Non-pigmented ciliary epithelial cell (primary cell): ENCODE results near the gene DENND4C.
"Not testable (repeated sequence)": the region's sequence is repeated elsewhere in the genome, so short reads cannot be mapped to it uniquely, and the experiment has no call there.

Source experiments
- DNase-seq: peaks from one replicate; pipeline ENCODE4 v3.0.0-alpha.2; 2010; ENCODE audit warnings: low read depth

Gene DENND4C

DNA sequence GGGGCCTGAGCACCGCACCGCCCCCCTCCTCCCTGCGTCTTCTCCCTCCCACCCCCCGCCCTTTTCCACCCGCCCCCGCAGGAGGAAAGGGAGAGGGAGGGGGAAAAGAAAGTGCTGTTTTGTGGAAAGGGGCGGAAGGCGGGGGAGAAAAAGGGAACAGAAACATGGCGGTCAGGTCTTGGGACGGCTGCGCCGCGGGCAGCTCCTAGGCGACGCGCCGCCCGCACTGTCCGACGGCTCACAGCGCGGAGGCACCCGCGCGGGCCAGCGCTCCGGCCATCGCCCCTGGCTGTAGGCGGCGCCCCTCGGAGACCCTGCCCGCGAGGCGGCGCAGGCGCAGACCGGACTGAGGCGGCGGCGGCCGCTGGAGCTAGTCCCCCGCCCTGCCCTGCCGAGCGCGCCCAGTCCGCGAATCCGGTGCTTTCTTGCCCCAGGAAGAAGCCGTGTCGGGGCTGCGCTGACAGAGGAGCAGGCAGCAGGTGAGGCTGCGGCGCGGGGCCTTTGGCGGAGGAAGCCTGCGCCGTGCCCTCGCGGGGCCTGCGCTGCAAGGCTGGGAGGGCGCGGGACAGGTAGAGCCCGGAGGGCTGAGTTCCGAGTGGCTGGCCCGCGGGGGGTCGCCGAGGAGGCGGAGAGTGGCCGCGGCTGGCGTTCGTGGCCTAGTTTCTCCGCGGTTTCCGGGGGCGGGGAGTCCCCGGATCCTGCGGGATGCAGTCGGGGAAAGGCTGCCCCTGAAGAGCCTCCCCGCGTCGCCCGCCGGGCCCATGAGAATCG, at the start of gene DENND4C:
Gene DENND4C (plus strand): TSS at position 339 of the 771 bp plus-strand sequence. CDS start 45,482 bp downstream, outside the sequence.
- peak; percentile 35 for DNase-seq

DNA sequence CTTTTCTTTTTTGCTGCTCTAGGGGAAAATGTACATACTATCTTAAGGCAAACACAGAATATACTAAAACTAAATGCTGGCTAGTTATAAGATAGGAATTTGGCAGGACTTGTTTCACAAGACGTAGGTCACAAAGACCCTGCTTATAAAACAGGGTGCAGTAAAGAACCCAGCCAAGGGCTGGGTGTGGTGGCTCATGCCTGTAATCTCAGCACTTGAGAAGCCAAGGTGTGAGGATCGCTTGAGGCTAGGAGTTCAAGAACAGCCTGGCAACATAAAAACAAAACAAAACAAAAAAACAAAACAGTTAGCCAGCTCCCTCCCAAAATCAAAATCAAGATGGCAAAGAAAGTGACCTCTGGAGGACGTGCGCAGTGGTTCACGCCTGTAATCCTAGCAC, 49.5 kb upstream of the DENND4C start:
- no peak for DNase-seq

DNA sequence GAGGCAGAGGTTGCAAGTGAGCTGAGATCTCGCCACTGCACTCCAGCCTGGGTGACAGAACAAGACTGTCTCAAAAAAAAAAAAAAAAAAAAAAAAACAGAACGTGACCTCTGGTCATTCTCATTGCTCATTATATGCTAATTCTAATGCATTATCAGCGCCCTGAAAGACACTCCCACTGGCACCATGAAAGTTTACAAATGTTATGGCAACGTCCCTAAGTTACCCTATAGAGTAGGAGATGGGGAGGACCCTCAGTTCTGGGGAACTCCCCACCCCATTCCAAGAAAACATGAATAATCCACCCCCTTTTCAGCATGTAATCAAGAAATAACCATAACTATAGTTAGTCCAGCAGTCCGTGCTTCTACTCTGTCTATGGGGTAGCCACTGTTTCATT, 48.9 kb upstream of the DENND4C start:
- DNase-seq = no peak

DNA sequence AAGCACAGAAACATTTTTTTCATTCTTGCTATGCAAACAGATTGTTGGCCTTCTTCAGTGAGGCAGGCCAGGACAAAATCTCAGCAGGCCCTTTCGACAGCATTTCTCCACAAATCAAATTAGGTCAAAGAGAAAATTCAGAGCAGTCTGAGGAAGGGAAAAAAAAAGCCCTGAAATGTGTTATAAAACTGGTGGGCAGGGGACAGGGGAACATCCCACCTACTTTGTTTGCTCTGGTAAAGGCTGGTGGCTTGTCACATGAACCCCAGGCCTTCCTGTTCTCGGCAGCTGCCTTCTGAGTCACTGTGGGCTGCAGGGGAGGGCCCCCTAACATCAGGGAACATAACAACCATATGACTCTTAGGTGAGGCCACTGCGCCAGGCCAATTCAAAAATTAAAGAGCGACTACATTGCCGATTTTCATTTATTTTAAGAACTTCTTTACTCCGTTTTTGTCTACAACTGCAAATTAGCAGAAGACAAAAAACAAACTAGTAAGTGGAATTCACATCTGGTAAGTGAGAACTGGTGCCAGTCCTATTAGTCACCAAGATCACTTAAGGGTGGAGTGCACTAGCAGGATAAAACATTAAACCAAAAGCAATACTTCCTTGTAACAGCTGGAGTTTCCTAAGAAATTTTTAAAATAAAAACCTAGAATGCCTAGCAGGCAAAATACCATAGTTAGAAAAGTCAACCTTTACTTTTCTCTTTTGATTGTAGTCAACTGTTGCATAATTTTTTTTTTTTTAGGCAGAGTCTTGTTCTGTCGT, 46.2 kb upstream of the DENND4C start:
- peak; percentile 55 for DNase-seq

DNA sequence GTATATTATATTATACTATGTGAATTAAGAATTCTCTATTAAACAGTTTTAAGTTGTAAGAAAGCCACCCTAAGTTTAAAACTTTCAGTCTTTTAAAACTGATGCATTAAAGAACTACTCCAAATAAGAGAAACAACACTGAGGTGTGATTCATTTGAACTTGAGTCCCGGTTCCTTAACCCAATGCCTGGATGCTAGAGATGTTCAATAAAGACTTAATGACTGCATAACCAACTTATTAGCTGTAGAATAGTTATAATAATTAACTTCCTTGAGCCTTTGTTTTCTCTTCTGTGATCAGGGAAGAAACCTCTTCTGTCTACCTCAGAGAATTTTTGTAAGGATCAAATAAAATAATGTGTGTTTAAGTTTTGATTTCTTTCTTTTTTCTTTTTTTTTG, 45.3 kb upstream of the DENND4C start:
- no peak for DNase-seq

DNA sequence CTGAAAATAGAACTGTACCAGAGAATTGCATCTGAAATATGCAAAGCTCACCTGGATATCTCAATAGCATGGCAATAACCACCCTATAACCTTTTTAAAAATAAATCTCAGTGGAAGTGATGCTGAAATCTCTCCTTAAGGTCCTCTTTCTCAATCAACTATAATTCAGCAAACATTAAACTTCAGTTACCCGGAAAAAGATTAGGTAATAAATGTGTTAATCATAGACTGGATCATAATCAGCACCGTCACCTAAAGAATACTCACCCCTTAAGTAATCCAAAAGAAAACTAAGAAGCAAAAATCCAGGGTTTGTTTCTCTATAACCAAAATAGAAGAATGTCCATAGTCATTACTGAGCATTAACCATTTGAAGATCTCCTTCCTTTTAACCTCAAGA, 44.3 kb upstream of the DENND4C start:
- DNase-seq = no peak

DNA sequence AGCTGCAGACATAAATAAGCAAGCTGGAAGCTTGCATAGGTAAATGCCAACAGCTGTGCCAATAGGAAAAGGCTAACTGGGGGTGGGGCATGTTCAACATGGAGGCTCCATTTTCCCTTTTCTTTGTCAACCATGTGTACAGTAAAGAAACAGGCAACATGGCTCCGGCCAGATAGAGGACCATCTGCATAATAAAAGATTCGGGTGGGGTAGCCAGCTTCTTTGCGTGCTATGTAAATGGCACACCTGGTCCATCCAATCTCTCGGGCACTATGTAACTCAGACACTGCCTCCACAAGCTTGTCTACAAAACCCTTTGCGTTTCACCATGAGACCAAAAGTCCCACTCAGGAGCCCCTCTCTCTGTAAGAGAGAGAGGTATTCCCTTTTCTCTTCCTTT, 41.7 kb upstream of the DENND4C start:
- no peak for DNase-seq

DNA sequence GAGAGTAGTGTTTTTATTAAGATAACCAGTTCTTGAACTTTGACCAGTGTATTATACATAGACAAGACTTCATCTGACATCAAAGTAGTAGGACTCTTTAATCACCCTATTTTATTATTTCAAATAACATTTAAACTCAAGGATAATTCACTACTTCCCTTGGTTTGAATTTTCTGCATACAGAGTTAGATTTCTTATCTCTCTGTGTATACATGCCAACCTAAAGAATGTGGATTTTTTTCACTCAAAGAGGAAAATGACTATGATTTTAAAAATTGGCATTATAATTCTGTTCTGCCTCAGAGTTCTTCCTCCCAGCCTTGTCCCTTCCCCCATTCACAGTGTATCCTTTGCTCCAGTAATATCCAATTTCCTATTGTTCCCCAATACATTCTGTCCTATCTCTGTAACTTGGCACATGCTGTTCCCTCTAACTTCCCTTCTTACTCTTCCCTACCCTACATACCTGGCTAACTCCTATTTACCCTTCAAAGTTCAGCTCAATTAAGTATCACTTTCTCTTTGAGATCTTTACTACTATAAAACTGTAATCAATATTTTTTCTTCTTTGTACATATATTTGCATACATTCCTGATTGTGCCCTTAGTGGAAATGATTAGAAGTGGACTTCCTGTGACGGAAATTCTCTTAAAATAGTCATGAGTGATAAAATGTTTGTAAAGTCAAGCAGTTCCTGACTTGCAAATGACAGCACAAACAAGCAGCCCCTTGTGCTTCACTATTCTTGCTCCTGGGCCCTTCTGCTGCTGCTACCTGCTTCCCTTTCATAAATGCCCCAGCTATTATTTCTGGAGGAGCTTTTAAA, 38.1 kb upstream of the DENND4C start:
- DNase-seq = no peak

DNA sequence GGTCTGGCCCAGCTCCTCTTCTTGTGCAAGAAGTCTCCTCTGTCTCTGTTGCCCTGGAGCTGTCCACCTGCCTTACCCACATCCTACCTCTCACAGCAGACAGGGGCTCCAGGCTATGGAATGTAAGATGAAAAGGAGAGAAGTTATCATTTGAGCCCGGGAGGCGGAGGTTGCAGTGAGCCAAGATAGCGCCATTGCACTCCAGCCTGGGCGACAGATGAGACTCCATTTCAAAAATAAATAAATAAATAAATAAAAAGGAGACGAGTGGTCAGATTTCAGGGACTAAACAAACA, 37.5 kb upstream of the DENND4C start:
- DNase-seq = no peak

DNA sequence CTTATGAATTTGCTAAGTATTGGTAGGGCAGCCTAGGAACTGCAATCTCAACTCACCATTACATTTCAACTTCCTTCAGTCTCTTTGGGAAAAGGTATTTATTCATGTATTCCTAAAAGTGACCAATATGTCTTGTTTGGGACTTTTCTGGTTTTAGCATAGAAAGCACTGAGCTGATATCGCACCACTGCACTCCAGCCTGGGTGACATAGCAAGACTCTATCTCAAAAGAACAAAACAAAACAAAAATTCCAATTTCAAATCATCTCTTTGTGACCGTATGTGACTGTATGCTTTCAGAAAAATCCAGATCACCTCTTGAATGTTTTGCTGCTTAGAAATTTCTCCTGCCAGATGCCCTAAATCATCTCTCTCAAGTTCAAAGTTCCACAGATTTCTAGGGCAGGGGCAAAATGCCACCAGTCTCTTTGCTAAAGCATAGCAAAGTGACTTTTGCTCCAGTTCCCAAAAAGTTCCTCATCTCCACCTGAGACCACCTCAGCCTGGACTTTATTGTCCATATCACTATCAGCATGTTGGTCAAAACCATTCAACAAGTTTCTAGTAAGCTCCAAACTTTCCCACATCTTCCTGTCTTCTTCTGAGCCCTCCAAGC, 37.0 kb upstream of the DENND4C start:
- not testable (repeated sequence) for DNase-seq

DNA sequence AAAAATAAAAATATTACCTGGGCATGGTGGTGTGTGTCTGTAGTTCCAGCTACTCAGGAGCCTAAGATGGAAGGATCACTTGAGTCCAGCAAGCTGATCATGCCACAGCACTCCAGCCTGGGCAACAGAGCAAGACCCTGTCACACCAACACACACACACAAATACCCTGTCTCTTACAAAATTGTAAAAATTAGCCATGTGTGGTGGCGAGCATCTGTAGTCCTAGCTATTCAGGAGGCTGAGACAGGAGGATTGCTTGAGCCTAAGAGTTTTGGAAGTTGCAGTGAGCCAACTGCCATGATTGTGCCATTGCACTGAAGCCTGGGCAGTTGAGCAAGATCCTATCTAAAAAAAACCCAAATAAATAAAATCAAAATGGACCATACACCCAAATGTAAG, 32.1 kb upstream of the DENND4C start:
- no peak for DNase-seq

DNA sequence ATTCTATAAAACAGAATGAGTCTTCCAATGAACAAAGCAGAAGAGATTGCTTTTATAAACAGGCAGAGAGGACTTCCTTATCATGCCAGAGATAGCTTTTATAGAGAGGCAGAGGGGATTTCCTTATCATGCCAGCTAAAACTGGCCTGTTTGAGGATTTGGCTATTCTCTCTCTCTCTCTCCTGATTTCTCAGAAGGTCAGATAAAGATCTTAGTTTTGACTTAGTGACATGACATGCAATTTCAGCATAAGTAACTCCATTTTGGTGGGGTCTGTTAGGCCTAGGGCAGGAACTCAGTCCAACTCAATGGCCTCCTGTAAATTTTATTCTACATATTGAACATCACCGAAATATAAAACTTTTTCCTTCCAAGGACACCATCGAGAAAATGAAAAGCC, 31.5 kb upstream of the DENND4C start:
- no peak for DNase-seq

DNA sequence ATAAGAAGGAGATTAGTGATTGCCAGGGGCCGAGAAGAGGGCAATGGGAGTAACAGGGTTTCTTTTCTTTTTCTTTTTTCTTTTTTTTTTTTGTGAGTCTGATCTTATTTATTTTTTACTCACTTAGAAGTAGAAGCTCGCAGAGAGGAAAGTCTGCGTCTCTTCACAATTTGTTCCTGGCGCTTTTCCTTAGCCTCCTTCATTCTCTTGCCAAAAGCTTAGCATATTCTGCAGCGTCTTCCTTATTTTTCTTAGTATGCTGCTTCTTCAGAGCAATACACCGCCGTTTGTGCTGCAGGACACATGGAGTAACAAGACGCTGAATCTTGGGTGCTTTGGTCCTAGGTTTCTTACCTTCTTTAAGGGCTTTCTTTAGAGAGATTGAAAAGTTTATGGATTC, 30.3 kb upstream of the DENND4C start:
- DNase-seq = no peak

DNA sequence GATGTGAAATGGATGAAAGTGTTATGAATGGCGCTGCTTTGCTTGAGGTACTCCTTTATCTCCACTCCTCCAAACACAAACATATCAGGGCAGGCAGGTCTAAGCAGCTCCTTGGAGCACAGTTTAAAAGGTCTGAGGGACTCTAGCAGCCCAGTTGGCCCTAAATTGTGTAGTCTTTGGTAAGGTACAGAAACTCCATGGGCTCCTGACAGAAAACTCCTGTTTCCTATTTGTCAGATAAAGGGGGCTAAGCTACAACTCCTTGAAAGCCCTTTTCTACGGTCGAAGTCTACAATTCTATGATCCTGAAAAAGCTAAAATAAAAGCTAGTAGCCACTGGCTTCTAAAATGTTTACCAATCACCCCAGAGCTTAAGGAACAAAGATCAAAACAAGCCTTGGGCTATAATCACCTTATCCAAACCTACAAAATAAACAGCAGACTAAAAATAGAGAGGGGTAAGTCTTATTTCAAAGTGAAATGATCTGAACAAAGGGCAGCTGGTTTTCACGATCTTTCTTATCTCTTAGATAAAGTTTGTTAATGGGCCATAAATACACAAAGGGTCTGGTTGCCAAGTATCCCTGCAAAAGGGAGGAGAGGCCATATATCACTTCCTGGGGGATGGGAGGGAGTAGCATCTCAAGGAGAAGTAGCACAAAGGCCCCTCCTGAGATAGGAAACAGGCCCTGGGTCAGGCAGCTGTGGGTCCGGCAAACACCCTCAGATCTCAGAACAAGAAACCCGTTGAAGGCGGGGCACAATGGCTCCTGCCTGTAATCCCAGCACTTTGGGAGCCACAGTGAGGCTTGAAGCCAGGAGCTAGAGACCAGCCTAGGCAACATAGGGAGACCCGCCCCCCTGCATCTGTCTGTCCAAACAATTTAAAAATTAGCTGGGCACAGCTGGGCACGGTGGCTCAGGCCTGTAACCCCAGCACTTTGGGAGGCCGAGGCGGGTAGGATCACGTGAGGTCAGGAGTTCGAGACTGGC, 28.3 kb upstream of the DENND4C start:
- no peak for DNase-seq

DNA sequence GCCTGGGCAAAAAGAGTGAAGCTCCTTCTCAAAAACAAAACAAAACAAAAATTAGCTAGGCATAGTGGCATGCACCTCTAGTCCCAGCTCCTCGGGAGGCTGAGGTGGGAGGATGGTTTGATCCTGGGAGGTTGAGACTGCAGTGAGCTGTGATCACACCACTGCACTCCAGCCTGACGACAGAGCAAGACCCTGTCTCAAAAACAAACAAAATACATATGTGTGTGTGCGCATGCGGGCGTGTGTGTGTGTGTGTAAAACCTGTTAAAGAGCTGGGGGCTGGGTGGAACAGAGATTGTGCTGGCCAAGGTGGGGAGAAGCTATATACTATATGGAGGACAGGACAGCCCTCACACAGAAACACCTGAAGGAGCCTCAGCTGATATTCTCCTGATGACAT, 27.4 kb upstream of the DENND4C start:
- DNase-seq = no peak

DNA sequence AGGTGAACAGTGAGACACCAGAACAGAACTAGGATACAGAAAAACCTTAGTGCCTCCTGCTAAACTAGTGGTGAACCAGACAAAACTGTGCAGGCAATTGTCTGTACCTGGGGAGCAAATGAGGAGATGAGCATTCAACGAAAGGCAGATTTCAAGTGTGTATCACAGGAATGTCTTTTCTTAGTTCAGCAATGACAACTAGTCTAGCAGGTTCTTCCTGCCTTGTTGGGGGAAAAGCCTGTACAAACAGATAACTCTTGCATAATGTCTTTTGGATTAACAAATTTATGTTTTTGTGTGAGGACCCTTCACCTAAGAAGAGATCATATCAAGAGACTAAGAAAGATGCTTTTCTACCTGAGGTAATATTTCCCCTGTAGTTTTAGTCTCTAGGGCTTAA, 21.8 kb upstream of the DENND4C start:
- no peak for DNase-seq

DNA sequence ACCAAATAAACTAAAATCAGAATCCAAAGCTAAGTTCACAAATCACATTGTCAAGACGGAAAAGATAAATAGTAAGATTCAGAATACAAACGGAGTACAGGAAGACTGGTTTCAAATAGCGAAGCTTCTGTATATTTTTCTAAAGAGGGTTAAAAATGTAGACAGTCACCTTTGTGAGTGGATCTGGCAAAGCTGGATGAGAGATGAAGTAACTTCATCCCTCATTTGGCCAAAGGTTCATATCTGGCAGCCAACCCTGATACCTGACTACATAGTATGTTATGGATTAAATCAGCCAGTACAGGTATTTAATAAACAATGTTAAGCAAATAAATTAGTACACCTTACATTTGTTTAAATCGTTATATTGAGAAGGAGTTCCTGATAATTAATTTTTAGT, 21.3 kb upstream of the DENND4C start:
- no peak for DNase-seq

DNA sequence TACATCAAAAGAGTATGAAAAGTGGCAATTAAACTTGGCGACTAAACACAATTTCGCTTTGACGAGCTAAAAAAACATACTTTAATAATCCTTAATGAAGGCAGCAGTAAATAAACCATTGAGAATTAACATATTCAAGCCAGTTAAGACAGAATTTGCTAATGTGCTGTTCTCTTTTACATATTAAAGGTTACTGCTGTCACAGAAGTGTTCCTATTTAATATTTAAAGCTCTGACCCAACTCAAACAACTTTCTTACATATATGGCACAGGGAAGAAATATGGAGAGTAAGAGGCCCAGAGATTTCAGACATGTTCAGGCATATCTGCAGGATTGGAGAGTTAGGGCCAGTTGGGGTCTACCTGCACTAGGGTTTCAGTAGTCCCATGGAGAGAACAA, 16.7 kb upstream of the DENND4C start:
- no peak for DNase-seq

DNA sequence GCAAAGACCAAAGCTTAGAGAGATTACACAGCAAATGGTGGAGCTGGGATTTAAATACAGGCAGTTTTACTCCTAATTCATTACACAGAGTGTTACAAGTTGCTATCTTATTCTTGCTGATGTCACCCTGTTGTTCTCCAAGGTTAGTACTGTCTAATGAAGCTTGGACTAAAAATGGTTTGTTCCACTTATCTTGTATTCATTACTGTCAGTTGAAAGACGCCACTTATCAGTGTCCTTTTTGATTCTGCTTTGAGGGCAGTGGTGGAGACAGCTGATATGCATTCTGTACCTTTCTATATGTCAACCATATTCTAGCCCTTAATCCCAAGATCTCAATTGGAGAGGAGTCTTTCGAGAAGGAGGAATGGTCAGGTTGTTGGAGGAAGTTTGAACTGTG, 14.0 kb upstream of the DENND4C start:
- no peak for DNase-seq

DNA sequence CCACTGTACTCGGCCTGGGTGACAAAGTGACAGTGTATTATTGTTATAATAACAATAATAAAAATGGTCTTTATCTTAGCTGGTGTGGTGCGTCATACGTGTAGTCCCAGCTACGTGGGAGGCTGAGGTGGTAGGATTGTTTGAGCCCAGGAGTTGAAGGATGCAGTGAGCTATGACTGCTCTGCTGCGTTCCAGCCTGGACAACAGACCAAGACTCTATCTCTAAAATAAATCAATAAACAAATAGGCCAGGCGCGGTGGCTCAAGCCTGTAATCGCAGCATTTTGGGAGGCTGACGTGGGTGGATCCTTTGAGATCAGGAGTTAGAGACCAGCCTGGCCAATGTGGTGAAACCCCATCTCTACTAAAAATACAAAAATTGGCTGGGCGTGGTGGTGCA, 9.2 kb upstream of the DENND4C start:
- no peak for DNase-seq

DNA sequence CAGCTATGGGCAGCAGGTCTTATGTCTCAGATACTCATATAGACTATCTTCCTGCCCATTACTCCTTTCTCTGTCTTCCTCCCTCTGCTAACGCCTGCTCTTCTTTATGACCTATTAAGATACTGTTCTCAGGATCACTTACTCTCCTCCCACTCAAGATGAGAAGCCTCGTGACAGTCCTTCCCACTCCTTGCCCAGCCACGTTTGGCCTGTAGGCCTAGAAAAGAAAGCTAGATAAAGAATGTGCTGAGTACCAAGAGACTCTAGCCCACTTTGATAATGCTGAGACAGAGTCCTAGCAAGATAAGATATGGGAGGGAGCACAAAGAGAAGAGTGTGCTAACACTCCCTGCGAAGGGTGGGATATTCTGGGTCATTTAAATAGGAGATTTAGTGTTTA, 6.8 kb upstream of the DENND4C start:
- no peak for DNase-seq
